ENCODE results near the gene ZNF232.
"Not testable (repeated sequence)": the region's sequence is repeated elsewhere in the genome, so short reads cannot be mapped to it uniquely, and the experiment has no call there.

ZNF232 gene

DNA sequence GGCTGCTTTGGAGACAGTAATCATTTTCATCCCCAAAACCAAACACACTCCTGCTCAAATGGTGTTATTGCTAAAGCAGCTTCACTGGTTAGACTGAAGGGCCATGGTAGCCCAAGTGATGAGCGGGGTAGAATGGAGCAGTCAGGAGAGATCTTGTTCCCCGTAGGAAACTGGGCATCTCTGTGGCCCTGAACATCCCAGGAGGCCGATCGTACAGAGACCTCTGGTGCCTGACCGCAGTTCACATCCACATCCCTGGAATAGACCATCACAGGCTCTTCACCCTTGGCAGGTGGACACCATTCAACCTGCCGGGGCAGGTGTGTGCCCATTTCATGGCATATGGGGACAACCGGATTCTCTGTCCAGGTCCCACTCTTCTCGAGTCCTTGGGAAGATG, 18.1 kb upstream of the ZNF232 start:
- DNase-seq = not testable (repeated sequence)

GRCh38 chr17:5128905-5129535, 17.3 kb upstream of the ZNF232 start:
- no peak for DNase-seq

DNA sequence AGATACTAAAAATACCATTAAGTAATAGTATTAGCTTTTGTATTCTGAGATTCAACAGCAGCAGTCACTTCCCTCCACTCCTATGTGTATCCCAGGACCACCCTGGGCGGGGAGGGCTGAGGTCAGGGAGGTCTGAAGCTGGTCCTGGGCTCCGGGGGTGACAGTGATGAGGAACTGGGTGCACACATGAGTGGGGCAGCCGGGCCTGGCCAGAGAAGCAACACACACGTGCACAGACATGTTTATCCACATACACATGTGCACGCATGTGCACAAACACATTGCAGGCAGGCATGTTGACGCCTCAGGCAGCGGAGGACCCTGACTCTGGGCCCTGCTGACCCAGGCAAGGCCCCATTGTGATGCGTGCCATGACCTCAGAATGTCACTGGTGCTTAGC, 16.7 kb upstream of the ZNF232 start:
- not testable (repeated sequence) for DNase-seq

DNA sequence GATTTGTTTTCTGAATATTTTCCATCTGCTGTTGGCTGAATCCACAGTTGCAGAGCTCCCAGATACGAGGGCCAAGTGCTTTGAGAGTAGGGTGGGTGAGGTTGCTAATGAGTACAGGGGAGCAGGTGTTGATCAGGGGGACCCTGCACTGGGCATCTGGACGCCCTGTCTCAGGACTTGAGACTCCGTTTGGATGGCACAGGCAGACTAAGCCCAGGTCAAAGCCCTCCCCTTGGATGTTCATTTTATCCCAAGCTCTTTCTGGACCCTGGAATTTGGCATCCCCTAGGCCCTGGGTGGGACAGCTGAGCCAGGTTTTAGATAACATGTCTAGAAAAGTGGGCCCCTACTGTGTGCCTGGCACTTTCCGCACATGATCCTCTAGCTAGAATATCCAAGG, 16.2 kb upstream of the ZNF232 start:
- no peak for DNase-seq

DNA sequence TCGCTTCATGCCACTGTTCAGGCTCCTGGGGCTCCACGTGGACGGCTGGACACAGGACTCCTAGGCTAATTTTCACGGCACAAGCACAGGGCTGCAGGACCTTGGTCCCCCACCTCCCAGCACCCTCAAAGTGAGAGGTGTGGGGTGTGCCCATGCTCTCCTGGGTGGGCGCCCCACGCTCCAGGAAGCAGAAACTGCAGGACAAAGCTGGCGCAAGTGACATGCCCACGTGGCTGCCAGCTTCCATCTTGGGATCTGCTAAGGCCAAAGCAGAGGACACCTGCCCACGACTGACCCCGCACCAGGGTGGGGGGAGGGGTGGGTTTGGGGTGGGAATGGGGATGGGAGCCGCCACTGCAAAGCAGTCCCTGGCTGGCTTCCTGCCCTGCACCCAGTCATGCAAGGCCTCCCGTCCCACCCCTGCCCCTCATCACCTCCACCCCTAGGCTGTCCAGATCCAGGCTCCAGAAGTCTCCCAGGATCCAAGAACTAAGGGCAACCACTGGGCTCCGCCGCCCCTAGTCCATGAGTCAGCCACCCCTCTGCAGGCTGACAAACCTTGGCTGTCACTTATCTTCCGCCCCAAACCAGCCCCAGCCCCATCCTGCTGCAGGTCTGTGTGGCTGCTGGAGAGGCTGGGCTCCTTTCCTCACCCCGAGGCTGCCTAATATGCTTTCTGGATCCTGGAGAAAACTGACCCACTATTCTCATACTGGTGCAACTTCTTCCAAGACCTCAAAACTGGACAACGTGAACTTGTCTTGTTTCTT, 15.2 kb upstream of the ZNF232 start:
- DNase-seq = no peak

GRCh38 chr17:5124896-5125295, 13.2 kb upstream of the ZNF232 start:
- not testable (repeated sequence) for DNase-seq

- not testable (repeated sequence) for DNase-seq
Observed at GRCh38 chr17:5124125-5124760, 12.6 kb upstream of the ZNF232 start.

DNA sequence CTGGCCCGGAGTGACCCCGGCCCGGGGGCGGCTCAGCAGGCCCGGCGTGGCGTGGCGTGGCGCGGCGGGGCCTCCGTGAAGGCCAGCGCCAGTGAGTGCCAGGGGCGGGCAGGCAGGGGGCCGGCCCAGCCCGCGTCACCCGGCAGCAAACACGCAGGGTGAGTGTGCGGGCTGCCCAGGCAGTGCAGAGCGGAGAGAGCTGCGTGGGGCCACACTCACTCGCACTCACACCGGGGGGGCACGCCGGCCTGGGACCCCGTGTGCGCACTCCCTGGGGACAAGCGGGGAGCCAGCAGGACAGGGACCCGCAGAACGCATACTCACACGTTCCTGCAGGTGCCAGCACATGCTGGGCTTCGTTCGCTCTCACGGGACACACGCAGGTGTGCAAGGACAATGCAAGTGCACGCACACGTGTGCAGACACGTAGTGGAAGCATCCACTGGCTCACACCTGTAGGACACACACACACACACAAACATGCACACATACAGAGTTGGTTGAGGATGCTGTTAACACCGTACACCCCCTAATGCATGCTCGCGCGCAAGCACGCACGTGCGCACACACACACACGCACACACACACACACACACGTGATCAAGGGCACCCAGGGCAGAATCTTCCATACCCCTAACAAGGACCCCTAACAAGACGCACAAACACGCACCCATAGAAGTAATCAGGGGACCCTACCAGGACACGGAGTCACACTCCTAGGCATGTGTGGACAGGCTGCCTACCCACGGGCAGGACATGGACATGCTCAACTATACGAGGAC, 11.9 kb upstream of the ZNF232 start:
- no peak for DNase-seq

DNA sequence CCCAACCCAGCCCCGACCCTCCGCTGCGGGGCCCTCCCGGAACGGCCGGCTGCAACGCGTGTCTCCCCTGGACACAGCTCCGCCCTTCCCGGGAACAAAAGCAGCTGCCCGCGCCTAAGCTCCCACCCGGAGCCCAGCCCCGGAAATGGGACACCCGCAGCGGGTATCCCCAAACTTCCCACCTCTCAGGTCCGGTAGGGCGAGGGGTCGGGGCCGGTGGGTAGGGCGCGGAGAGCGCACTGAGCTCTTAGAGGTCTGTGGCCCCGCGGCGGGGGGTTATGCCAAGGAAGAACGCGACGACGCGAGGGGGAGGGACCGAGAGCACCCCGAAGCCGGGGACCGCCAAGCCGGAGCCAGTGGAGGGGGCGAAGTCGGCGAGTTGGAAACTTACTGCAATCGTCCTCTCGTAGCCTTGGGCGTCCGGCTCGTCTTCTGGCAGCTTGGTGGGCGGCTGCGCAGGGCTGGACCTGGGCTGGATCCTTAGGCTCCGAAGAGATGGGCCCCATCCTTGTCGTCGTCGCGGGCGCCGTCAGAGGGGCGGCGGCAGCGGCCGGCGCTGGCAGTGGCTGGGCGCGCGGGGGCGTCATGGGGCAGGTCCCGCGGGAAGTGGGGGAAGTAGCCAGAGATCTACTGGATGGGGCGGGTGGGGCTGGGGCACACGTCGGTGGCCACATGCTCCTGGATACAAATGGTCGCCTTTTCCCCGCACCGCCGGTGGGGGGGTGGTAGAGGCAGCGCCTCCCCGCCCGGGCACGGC, 11.1 kb upstream of the ZNF232 start:
- no peak for DNase-seq

- not testable (repeated sequence) for DNase-seq
Observed at GRCh38 chr17:5122056-5122455, 10.4 kb upstream of the ZNF232 start.

DNA sequence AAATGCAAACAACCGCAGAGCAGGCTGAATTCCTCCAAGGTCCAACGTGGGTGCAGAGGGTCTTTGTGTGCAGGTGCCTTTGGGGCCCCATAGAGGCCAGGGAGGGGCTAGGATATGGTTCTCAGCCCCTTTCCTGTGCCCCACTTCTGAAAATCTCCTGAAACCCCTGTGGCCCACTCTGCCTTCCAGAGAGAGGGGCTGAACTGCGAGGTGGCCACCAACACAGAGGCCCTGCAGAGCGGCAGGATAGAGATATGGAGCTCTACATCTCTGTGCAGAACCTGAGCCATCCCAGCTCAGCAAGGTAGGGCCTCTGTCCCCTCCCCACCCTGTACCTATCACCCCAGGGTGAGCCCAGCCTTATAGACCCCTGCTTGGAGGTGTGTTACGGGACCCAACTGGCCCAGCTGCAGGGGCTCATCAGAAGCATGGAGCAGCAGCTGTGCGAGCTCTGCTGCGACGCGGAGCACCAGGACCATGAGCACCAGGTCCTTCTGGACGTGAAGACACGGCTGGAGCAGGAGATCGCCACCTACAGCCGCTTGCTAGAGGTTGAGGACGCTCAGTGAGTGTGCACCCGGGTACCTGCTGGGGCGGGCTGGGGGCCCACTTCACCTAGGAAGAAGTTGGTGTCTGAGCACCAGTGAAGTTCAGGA, 9.6 kb upstream of the ZNF232 start:
- no peak for DNase-seq

- DNase-seq = not testable (repeated sequence)
Observed at GRCh38 chr17:5120436-5121185, 8.9 kb upstream of the ZNF232 start.

DNA sequence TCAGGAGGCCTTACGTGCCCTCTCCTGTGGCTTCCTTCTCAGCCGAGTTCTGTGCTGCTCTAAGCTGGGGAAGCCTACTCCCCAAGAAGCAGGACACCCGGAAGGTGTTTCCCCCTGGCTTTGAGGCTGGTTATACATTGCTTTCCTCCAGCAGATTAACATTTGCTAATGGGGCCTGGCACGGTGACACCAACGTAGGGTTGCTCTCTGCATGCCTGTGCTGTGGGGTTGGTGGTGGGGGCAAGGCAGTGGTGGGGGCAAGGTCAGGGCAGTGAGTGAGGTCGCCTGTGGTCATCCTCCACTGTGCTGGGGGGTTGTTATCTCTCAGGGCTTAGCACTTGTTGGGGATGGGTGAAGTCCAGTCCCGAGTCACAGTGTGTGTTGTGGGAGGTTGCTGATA, 8.4 kb upstream of the ZNF232 start:
- no peak for DNase-seq

- DNase-seq = no peak
Observed at GRCh38 chr17:5118219-5118618, 6.5 kb upstream of the ZNF232 start.

- no peak for DNase-seq
Observed at GRCh38 chr17:5115673-5116651, 4.3 kb upstream of the ZNF232 start, which contains the start of gene USP6. USP6 (plus strand) TSS chr17:5116032; CDS start chr17:5130368, 14,336 bp downstream.

- DNase-seq = no peak
Observed at GRCh38 chr17:5110816-5111215, 862 bp downstream of the ZNF232 start.

GRCh38 chr17:5100832-5101231, 10.8 kb downstream of the ZNF232 start:
- no peak for DNase-seq

GRCh38 chr17:5099271-5099670, 12.4 kb downstream of the ZNF232 start:
- DNase-seq = no peak

- DNase-seq = no peak
Observed at GRCh38 chr17:5097101-5097834, 14.4 kb downstream of the ZNF232 start.
